Stomach (tissue), 9 donors: Measurements from ENCODE around the gene GEMIN5. TPM values are rescaled to one million over a fixed set of nuclear protein-coding genes. Genes with fewer than 3 reads are reported as not detected.

Source experiments
- DNase-seq, 2 donors: peaks; one replicate each; pipeline versions ENCODE4 v3.0.0 to v3.0.0-alpha.2; 2013 to 2019
- H3K27ac ChIP-seq, 5 donors: fragments of 200-600 bp in 4 of 5; sonication (generic) in 4 of 5; one replicate each; pipeline ENCODE4 v1.5.1; 2013 to 2019; ENCODE audit warnings: mild to moderate bottlenecking in 1 of 5, moderate library complexity in 1 of 5
- H3K27me3 ChIP-seq, 3 donors: fragments of 200-600 bp; sonication (generic); one replicate each; pipeline ENCODE4 v1.5.1; 2017 to 2019; ENCODE audit warnings: mixed run types in 1 of 3
- H3K36me3 ChIP-seq, 4 donors: fragments of 200-600 bp; sonication (generic); 1 replicate in 3 of 4; 2 replicates in 1 of 4; pipeline ENCODE4 v1.5.1; 2016 to 2019
- H3K4me1 ChIP-seq, 4 donors: fragments of 200-600 bp; sonication (generic); one replicate each; pipeline ENCODE4 v1.5.1; 2016 to 2019
- H3K4me3 ChIP-seq, 4 donors: fragments of 200-600 bp; sonication (generic) in 3 of 4; one replicate each; pipeline ENCODE4 v1.5.1; 2016 to 2019; ENCODE audit warnings: mild to moderate bottlenecking in 1 of 4
- H3K9me3 ChIP-seq, 4 donors: fragments of 200-600 bp; sonication (generic); one replicate each; pipeline ENCODE4 v1.5.1; 2016 to 2019
- CTCF ChIP-seq, 7 experiments: fragments of 450-650 bp in 4 of 7; fragments of 200-600 bp in 3 of 7; sonication (generic) in 3 of 7; IDR thresholded peaks; one replicate each; pipeline ENCODE4 v1.5.1; 2016 to 2019; ENCODE audit warnings: antibody characterized with exemption in 7 of 7, control low read depth in 2 of 7, mild to moderate bottlenecking in 1 of 7
- EP300 ChIP-seq: sonication (generic); formaldehyde crosslinking; IDR thresholded peaks from one replicate; pipeline ENCODE4 v1.6.1; 2017; ENCODE audit warnings: antibody characterized with exemption
- POLR2A ChIP-seq, 4 donors: fragments of 450-650 bp; IDR thresholded peaks; one replicate each; pipeline ENCODE4 v1.6.1; 2016; ENCODE audit warnings: antibody characterized with exemption in 4 of 4, control low read depth in 2 of 4, mild to moderate bottlenecking in 1 of 4, moderate library complexity in 1 of 4
- POLR2AphosphoS5 ChIP-seq, 3 donors: sonication (generic); formaldehyde crosslinking; IDR thresholded peaks; one replicate each; pipeline ENCODE4 v1.6.1; 2016; ENCODE audit warnings: antibody characterized with exemption in 3 of 3
- WGBS, 5 donors: extraction: QIAGEN DNeasy Blood & Tissue Kit in 3 of 5; methylation state at CpG; one replicate each; pipeline versions ENCODE4 v1.1.5 to v1.1.7; 2013 to 2018; 5-methylcytosine and 5-hydroxymethylcytosine counted together
- intact Hi-C: fragments of 100-400 bp; cut with DNase I; formaldehyde crosslinking; loops from one replicate; pipeline ENCODE4 v1.15.1; 2023; ENCODE audit warnings: low total_unique reads
- polyA plus RNA-seq, 3 donors: library from polyadenylated mRNA; stranded (reverse); fragments of 200-250 nt; gene quantifications; one replicate each; pipeline ENCODE4 v1.2.3, GENCODE V29; 2013
- total RNA-seq, 5 donors: library from RNA; depleted of rRNA; stranded (reverse); fragments of >200 nt; gene quantifications; one replicate each; pipeline versions ENCODE4 v1.1.0 to v1.2.3, GENCODE V29; 2014 to 2016
- donor health status: healthy with polysubstance abuse.
- donor health status: Bipolar disorder and iron deficiency.
- donor health status: healthy.

GEMIN5 gene
- total and polyA plus RNA-seq, 8 donors, result 2.1 to 13.8 (median 4.6) TPM

- no peak overlapping the region for H3K4me3 ChIP-seq
- intact Hi-C loops, result no loop called here
- 80 to 88% (median 84%) methylated on average over 6 of the region's 6 CpGs for WGBS, 5 donors
- H3K4me1 ChIP-seq, result peaks cover 0 to 68% (median 31%) of the 10 kb centered on the region in 4 donors
- H3K36me3 ChIP-seq, result peaks cover 0 to 19% (median 9%) of the 10 kb centered on the region in 4 donors
- no peak overlapping the region for H3K27ac ChIP-seq
- no peaks in the 10 kb centered on the region for H3K27me3 ChIP-seq
- DNase-seq, result no peak
- TF ChIP-seq EP300 (no peak), POLR2A (IDR thresholded peaks at IDR 0.05) (no peak), POLR2AphosphoS5 (IDR thresholded peaks at IDR 0.05) (no peak), CTCF (IDR thresholded peaks at IDR 0.05) (no peak)
- H3K9me3 ChIP-seq, result no peaks in the 10 kb centered on the region
Measured at GRCh38 chr5:154947778-154948177, 9.8 kb upstream of the GEMIN5 start.

GRCh38 chr5:154945695-154946301 is 7.8 kb upstream of the GEMIN5 start:
- intact Hi-C loops, result no loop called here
- Histone ChIP-seq H3K4me3 (no peak overlapping the region), H3K9me3 (no peaks in the 10 kb centered on the region), H3K27ac (no peak overlapping the region), H3K27me3 (no peaks in the 10 kb centered on the region), H3K36me3 (peaks cover 0 to 8% (median 2%) of the 10 kb centered on the region in 4 donors), H3K4me1 (peaks cover 0 to 79% (median 45%) of the 10 kb centered on the region in 4 donors)
- 90 to 97% (median 93%) methylated on average over 2 of the region's 2 CpGs for WGBS, 5 donors
- TF ChIP-seq POLR2A (IDR thresholded peaks at IDR 0.05) (no peak), CTCF (IDR thresholded peaks at IDR 0.05) (peak in 5 of 7 experiments; percentile 17 to 57 (median 35))
- peak in 1 of 2 donors; percentile 41 for DNase-seq

GRCh38 chr5:154944716-154945115 is 6.7 kb upstream of the GEMIN5 start:
- TF ChIP-seq POLR2AphosphoS5 (IDR thresholded peaks at IDR 0.05), result no peak
- no peak for TF ChIP-seq CTCF (IDR thresholded peaks at IDR 0.05)
- no peak for TF ChIP-seq POLR2A (IDR thresholded peaks at IDR 0.05)
- TF ChIP-seq EP300, result no peak
- Histone ChIP-seq H3K27ac (no peak overlapping the region), H3K27me3 (no peaks in the 10 kb centered on the region), H3K9me3 (no peaks in the 10 kb centered on the region), H3K4me3 (no peak overlapping the region), H3K4me1 (peaks cover 9 to 75% (median 48%) of the 10 kb centered on the region in 4 donors), H3K36me3 (peaks cover 0 to 8% (median 2%) of the 10 kb centered on the region in 4 donors)
- no peak for DNase-seq
- intact Hi-C loops, result no loop called here

GRCh38 chr5:154943527-154943926 is 5.5 kb upstream of the GEMIN5 start:
- DNase-seq, result no peak
- no peaks in the 10 kb centered on the region for H3K9me3 ChIP-seq
- no peaks in the 10 kb centered on the region for H3K27me3 ChIP-seq
- H3K4me3 ChIP-seq, result no peak overlapping the region
- TF ChIP-seq POLR2AphosphoS5 (IDR thresholded peaks at IDR 0.05) (no peak), EP300 (no peak), POLR2A (IDR thresholded peaks at IDR 0.05) (no peak), CTCF (IDR thresholded peaks at IDR 0.05) (no peak)
- H3K27ac ChIP-seq, result no peak overlapping the region
- 84 to 89% (median 87%) methylated on average over 5 of the region's 5 CpGs for WGBS, 5 donors
- intact Hi-C loops, result no loop called here
- peaks cover 12 to 73% (median 48%) of the 10 kb centered on the region in 4 donors for H3K4me1 ChIP-seq
- peaks cover 0 to 8% (median 2%) of the 10 kb centered on the region in 4 donors for H3K36me3 ChIP-seq
